ENCODE data around the gene KIAA0319L.

GRCh38 chr1:35398739-35399138 lies 158.5 kb downstream of the KIAA0319L start:
- TF ChIP-seq CTCF (conservative IDR thresholded peaks at IDR 0.05): no peak
- TF ChIP-seq EZH2 (IDR thresholded peaks at IDR 0.05; ENCODE audit: low read depth): no peak
